ENCODE data around the gene ACBD6. TPM values are rescaled to one million over a fixed set of nuclear protein-coding genes. Genes with fewer than 3 reads are reported as not detected.
"Not testable (repeated sequence)": the region's sequence is repeated elsewhere in the genome, so short reads cannot be mapped to it uniquely, and the experiment has no call there.

Gene ACBD6
- total RNA-seq, 2 donors from 2014 or later = 58.2 to 59.8 TPM

DNA sequence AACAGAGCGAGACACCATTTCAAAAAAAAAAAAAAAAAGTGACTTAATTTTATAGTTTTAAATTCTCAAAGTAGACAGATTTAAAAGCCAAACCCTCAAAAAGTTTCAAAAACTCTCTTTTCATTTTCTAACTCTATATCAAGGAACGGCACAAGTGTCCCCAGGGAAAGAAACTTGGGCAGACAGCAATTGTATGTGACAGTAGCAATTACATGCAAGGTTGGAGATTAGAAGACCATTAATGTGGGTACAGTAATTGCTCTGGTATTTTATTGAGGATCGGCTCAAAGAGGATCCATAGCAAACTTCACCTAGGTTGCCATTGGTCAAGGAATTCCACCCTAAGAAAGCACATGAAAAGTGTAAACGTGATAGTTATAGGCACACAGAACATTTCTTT, 46.2 kb downstream of the ACBD6 start:
- DNase-seq (no peak), ATAC-seq (replicated peaks in 1 of 2) (no peak)
- H3K4me1 Mint-ChIP-seq (ENCODE audit: low read depth) = peaks cover 7% of the 10 kb centered on the region
- H3K36me3 Mint-ChIP-seq (ENCODE audit: insufficient read depth in 2 of 2) = peaks cover 26 to 52% of the 10 kb centered on the region in 2 donors
- no peak overlapping the region for H3K27ac Mint-ChIP-seq
- H3K9me3 Mint-ChIP-seq = peaks cover 7 to 15% of the 10 kb centered on the region in 2 donors
- no peak overlapping the region for H3K4me3 Mint-ChIP-seq
- H3K27me3 Mint-ChIP-seq (ENCODE audit: low read depth) = no peaks in the 10 kb centered on the region

DNA sequence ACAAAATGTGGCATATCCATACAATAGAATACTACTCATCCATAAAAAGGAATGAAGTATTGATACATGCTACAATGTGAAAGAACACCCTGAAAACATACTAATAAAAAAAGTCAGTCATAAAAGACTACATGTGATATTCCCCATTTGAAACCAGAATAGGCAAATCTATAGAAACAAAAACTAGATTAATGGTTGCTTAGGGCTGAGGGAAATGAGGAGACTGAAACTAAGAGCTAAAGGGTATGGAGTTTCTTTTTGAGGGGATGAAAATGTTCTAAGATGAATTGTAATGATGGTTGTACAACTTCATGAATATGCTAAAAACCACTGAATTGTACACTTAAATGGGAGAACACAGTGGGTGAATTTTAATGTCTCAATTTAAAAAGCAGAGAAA, 50.9 kb downstream of the ACBD6 start:
- Mint-ChIP-seq H3K4me1 (ENCODE audit: low read depth) (peaks cover 7% of the 10 kb centered on the region), H3K27me3 (ENCODE audit: low read depth) (no peaks in the 10 kb centered on the region), H3K36me3 (ENCODE audit: insufficient read depth in 2 of 2) (peaks cover 24 to 46% of the 10 kb centered on the region in 2 donors), H3K27ac (no peak overlapping the region), H3K9me3 (peaks cover 7 to 13% of the 10 kb centered on the region in 2 donors), H3K4me3 (no peak overlapping the region)
- DNase-seq (no peak), ATAC-seq (replicated peaks in 1 of 2) (no peak)

DNA sequence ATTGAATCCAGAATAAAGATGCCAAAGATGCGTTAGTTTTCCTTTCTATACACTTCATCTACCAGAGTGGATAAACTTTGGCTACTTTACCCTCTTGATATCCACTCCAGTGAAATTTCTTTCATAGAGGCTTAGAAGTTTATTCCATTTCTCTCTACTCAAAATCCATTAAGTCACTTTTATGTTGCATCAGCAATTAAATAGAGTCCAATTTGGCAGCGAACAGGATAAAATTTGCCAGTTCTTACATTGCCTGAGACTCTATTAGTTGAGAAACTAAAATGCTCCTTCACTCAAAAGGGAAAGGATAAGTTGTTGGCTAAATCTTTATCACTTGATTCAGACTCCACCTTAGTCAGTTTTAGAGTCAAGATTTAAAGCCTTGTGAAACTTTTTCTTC, 57.9 kb downstream of the ACBD6 start:
- Mint-ChIP-seq H3K4me3 (no peak overlapping the region), H3K9me3 (peaks cover 2 to 7% of the 10 kb centered on the region in 2 donors), H3K4me1 (ENCODE audit: low read depth) (no peaks in the 10 kb centered on the region), H3K27me3 (ENCODE audit: low read depth) (no peaks in the 10 kb centered on the region), H3K36me3 (ENCODE audit: insufficient read depth in 2 of 2) (peaks cover 4 to 22% of the 10 kb centered on the region in 2 donors), H3K27ac (no peak overlapping the region)
- DNase-seq = no peak
- ATAC-seq (replicated peaks in 1 of 2) = no peak

DNA sequence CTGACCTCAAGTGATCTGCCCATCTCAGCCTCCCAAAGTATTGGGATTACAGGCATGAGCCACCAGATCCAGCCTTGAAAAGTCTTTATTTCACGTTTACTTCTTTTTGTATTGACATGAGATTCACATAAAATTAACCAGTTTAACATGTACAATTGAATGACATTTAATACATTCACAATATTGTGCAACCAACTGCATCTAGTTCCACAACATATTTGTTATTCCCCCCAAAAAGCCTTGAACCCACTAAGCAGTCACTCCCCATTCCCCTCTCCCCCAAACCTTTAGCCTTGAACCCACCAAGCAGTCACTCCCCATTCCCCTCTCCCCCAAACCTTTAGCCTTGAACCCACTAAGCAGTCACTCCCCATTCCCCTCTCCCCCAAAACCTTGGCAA, 62.0 kb downstream of the ACBD6 start:
- no peaks in the 10 kb centered on the region for H3K4me1 Mint-ChIP-seq (ENCODE audit: low read depth)
- peaks cover 2 to 9% of the 10 kb centered on the region in 2 donors for H3K9me3 Mint-ChIP-seq
- H3K36me3 Mint-ChIP-seq (ENCODE audit: insufficient read depth in 2 of 2) = peaks cover 4 to 24% of the 10 kb centered on the region in 2 donors
- DNase-seq (no peak), ATAC-seq (replicated peaks in 1 of 2) (no peak)
- H3K27ac Mint-ChIP-seq = no peak overlapping the region
- H3K27me3 Mint-ChIP-seq (ENCODE audit: low read depth) = no peaks in the 10 kb centered on the region
- no peak overlapping the region for H3K4me3 Mint-ChIP-seq

DNA sequence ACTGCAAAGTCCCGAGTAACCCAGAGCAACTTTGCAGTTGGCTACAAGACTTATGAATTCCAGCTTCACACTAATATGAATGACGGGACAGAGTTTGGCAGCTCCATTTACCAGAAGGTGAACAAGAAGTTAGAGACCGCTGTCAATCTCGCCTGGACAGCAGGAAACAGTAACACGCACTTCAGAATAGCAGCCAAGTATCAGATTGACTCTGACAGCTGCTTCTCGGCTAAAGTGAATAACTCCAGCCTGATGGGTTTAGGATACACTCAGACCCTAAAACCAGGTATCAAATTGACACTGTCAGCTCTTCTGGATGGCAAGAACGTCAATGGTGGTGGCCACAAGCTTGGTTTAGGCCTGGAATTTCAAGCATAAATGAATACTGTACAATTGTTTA, 66.8 kb downstream of the ACBD6 start:
- H3K27ac Mint-ChIP-seq = no peak overlapping the region
- no peaks in the 10 kb centered on the region for H3K27me3 Mint-ChIP-seq (ENCODE audit: low read depth)
- no peak overlapping the region for H3K4me3 Mint-ChIP-seq
- DNase-seq (no peak), ATAC-seq (replicated peaks in 1 of 2) (no peak)
- peaks cover 2 to 6% of the 10 kb centered on the region in 2 donors for H3K9me3 Mint-ChIP-seq
- H3K4me1 Mint-ChIP-seq (ENCODE audit: low read depth) = peaks cover 6% of the 10 kb centered on the region
- H3K36me3 Mint-ChIP-seq (ENCODE audit: insufficient read depth in 2 of 2) = peaks cover 2 to 18% of the 10 kb centered on the region in 2 donors

DNA sequence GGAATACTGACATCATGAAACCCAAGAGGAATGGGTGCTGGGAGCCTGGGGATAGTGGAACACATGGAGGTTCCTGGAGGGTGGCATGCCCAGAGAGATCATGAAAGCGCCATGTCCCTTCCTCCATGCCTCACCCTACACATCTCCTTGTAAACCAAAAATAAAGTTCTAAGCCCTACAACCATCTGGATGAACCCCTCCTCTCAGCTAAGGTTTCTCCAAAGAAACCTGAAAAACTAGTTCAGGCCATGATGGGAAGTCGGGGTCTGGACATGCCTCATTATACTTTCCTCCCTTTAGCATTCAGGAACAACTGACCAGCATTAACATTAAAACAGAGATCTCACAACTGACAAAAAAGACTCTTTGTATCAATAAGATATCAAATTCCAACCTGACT, 68.5 kb downstream of the ACBD6 start:
- Mint-ChIP-seq H3K4me3 (no peak overlapping the region), H3K36me3 (ENCODE audit: insufficient read depth in 2 of 2) (peaks cover 2 to 17% of the 10 kb centered on the region in 2 donors), H3K27ac (no peak overlapping the region)

DNA sequence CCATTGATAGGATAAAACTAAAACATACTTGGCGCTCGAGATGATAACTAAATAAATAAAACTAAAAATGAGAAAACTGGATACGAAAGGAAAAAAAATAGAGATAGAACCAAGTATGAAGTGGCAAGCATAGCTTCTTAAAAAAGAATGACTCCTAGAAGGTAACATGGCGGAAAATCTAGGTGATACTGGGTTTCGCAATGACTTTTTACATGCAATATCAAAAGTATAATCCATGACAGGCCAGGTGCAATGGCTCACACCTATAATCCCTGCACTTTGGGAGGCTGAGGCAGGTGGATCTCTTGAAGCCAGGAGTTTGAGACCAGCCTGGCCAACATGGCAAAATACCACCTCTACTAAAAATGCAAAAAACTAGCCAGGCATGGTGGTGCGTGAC, 70.7 kb downstream of the ACBD6 start:
- H3K4me3 Mint-ChIP-seq = no peak overlapping the region
- peaks cover under 1 to 10% of the 10 kb centered on the region in 2 donors for H3K36me3 Mint-ChIP-seq (ENCODE audit: insufficient read depth in 2 of 2)
- ATAC-seq (replicated peaks in 1 of 2) (no peak), DNase-seq (no peak)
- peaks cover 6% of the 10 kb centered on the region for H3K4me1 Mint-ChIP-seq (ENCODE audit: low read depth)
- H3K27ac Mint-ChIP-seq = no peak overlapping the region
- peaks cover 1 to 2% of the 10 kb centered on the region in 2 donors for H3K9me3 Mint-ChIP-seq
- H3K27me3 Mint-ChIP-seq (ENCODE audit: low read depth) = no peaks in the 10 kb centered on the region

More for the DNA sequence above, 68.5 kb downstream of the ACBD6 start:
- Mint-ChIP-seq H3K27me3 (ENCODE audit: low read depth) (no peaks in the 10 kb centered on the region), H3K9me3 (peaks cover 2 to 3% of the 10 kb centered on the region in 2 donors), H3K4me1 (ENCODE audit: low read depth) (peaks cover 6% of the 10 kb centered on the region)
- ATAC-seq (replicated peaks in 1 of 2) (no peak), DNase-seq (no peak)

DNA sequence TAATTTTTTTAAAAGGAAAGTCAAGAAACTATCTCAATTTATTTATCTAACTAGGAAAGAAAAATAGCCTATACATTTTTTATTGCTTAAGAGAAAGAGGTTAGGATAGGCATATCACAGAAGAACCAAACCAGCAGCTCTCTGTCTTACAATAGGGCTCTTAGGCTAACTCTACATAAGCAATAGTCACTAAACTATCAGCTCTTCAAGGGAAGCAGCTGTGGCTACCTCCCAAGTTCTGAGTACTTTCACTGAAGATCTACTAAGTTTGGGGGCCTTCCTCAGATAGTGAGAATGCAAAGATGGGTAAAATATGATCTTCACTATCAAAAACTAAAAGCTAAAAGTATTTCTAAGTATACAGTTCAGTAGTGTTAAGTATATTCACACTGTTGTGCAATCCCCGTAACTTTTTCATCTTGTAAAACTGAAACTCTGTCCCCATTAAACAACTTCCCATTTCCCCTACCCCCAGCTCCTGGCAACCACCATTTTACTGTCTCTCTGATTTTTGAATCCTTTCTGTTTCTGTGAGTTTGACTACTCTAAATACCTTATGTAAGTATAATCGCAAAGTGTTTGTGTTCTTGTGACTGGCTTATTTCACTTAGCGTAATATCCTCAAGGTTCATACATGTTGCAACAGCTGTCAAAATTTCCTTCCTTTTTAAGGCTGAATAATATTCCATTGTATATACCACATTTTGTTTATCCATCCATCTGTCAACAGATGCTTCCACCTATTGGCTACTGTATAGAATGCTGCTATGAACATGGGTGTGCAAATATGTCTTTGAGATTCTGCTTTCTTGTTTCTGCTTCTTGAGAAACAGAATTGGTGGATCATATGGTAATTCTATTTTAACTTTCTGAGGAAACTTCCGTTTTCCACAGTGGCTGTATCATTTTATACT, 73.3 kb downstream of the ACBD6 start:
- Mint-ChIP-seq H3K27me3 (ENCODE audit: low read depth) (no peaks in the 10 kb centered on the region), H3K4me3 (no peak overlapping the region), H3K4me1 (ENCODE audit: low read depth) (peaks cover 6% of the 10 kb centered on the region), H3K9me3 (peaks cover 0 to 2% of the 10 kb centered on the region in 2 donors), H3K36me3 (ENCODE audit: insufficient read depth in 2 of 2) (peaks cover 0 to 10% of the 10 kb centered on the region in 2 donors), H3K27ac (no peak overlapping the region)
- ATAC-seq (replicated peaks in 1 of 2) (no peak), DNase-seq (no peak)

DNA sequence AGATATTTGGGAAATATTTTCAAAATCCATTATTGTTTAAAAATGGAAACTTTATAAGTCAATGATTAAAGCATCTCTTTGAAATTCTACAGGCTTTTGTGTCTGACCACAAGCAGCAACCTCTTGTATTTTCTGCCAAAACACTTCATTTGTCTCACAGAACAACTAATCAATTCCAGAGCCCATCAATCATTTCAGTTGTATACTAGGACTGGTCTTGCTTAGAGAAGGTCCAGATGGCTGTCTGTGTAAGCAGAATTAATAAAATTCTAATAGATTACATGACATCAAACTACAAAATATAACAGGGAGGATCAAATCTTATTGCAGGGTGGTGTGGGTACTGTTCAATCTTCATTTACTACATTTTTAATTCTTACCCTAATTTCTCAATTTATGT, 76.4 kb downstream of the ACBD6 start:
- Mint-ChIP-seq H3K9me3 (peaks cover 0 to 2% of the 10 kb centered on the region in 2 donors), H3K36me3 (ENCODE audit: insufficient read depth in 2 of 2) (peaks cover 4 to 20% of the 10 kb centered on the region in 2 donors), H3K4me3 (no peak overlapping the region), H3K4me1 (ENCODE audit: low read depth) (no peaks in the 10 kb centered on the region), H3K27me3 (ENCODE audit: low read depth) (no peaks in the 10 kb centered on the region), H3K27ac (no peak overlapping the region)
- DNase-seq (no peak), ATAC-seq (replicated peaks in 1 of 2) (no peak)

DNA sequence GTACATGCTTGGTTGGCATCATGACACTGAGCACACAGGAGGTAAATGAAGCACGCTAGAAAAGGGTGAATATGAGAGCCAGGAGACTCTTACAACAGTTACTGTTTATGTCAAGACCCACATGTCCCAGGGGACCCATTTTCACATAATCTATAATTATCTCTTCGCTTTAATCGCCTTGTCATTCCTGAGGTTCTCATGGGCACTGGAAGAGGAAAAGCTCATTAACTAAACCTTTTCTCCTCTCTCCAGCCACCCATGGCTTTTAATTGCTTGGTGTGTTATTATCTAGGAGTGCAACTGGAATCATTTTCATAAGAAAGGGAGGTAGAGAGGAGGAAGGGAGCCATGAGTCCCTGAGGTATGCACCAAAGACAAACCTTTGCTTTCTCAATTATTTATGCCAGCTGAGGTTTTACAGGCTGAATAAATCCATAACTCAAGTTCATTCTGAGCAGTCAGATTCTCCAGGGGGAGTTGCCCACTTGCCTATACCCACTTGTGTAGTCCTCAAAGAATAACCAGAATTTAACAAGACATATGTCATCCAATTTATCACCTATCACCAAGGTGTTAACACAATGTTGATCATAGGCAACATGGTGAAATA, 77.4 kb downstream of the ACBD6 start:
- DNase-seq (no peak), ATAC-seq (replicated peaks in 1 of 2) (no peak)
- peaks cover 4 to 28% of the 10 kb centered on the region in 2 donors for H3K36me3 Mint-ChIP-seq (ENCODE audit: insufficient read depth in 2 of 2)
- no peaks in the 10 kb centered on the region for H3K4me1 Mint-ChIP-seq (ENCODE audit: low read depth)
- H3K4me3 Mint-ChIP-seq = no peak overlapping the region
- peaks cover 0 to 4% of the 10 kb centered on the region in 2 donors for H3K9me3 Mint-ChIP-seq
- no peaks in the 10 kb centered on the region for H3K27me3 Mint-ChIP-seq (ENCODE audit: low read depth)
- no peak overlapping the region for H3K27ac Mint-ChIP-seq

DNA sequence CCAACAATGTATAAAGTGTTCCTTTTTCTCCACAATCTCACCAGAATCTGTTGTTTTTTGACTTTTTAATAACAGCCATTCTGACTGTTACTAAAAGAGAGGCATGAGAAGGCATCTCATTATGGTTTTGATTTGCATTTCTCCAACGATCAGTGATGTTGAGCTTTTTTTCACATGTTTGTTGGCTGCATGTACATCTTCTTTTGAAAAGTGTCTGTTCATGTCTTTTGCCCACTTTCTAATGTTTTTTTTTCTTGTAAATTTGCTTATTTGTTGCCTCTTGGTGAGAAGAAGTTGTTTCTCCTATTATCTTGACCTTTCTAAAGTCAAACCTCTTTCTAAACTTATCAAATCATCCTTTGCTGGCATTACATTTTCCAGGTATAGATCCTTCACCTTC, 80.8 kb downstream of the ACBD6 start:
- ATAC-seq (replicated peaks in 1 of 2) = no peak
- H3K27me3 Mint-ChIP-seq (ENCODE audit: low read depth) = no peaks in the 10 kb centered on the region
- DNase-seq = no peak
- H3K4me3 Mint-ChIP-seq = no peak overlapping the region
- H3K27ac Mint-ChIP-seq = no peak overlapping the region
- H3K9me3 Mint-ChIP-seq = peaks cover 0 to 4% of the 10 kb centered on the region in 2 donors
- peaks cover 5 to 28% of the 10 kb centered on the region in 2 donors for H3K36me3 Mint-ChIP-seq (ENCODE audit: insufficient read depth in 2 of 2)
- H3K4me1 Mint-ChIP-seq (ENCODE audit: low read depth) = no peaks in the 10 kb centered on the region

DNA sequence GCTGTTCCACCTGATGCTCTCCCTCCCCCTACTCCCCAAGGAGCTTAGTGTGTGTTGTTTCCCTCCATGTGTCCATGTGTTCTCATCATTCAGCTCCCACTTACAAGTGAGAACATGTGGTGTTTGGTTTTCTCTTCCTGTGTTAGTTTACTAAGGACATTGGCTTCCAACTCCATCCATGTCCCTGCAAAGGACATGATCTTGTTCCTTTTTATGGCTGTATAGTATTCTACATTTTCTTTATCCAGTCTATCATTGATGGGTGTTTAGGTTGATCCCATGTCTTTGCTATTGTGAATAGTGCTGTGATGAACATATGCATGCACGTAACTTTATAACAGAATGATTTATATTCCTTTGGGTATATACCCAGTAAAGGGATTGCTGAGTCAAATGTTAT, 81.2 kb downstream of the ACBD6 start:
- not testable (repeated sequence) for H3K9me3 Mint-ChIP-seq; ATAC-seq (replicated peaks in 1 of 2); H3K4me1 Mint-ChIP-seq (ENCODE audit: low read depth); DNase-seq; H3K27ac Mint-ChIP-seq; H3K27me3 Mint-ChIP-seq (ENCODE audit: low read depth); H3K4me3 Mint-ChIP-seq
- H3K36me3 Mint-ChIP-seq (ENCODE audit: insufficient read depth in 2 of 2) = peaks cover 5 to 28% of the 10 kb centered on the region in 2 donors

DNA sequence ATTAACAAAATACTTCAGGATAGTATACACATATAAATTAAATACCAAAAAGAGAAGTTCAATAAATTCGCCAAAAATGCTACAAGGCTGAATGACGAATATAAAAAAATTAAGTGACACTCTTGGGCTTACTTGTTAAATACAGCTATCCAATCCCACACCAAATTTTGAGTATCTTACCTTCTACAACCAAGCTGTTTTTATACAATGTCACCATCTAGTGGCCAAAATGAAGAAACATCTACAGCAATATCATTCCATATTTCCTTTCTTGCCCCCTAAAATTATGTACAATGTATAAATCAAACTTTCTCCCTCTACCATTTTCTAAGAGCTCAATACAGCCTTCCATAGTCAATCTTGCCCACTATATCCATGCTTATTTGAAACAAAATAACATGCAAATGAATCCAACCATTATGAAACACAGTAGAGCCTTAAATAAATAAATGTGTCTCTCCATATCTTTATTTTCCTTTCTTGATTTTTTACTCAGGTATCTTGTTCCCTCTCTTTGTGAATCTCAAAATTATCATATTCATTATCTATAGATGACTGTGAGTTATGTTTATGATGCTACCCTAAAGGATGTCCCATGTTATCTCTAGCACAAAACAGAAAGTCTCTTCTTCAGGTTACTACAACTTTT, 86.3 kb downstream of the ACBD6 start:
- H3K27ac Mint-ChIP-seq = no peak overlapping the region
- H3K27me3 Mint-ChIP-seq (ENCODE audit: low read depth) = no peaks in the 10 kb centered on the region
- H3K4me3 Mint-ChIP-seq = no peak overlapping the region
- ATAC-seq (replicated peaks in 1 of 2) (no peak), DNase-seq (no peak)
- H3K36me3 Mint-ChIP-seq (ENCODE audit: insufficient read depth in 2 of 2) = peaks cover 5 to 18% of the 10 kb centered on the region in 2 donors
- H3K4me1 Mint-ChIP-seq (ENCODE audit: low read depth) = no peaks in the 10 kb centered on the region
- H3K9me3 Mint-ChIP-seq = peaks cover 2% of the 10 kb centered on the region in 2 donors

Data from activated T-cell treated with anti-CD3 and anti-CD28 coated beads, Interleukin-2, amount 50 U/mL, for 72 hours (primary cell).